HG02678 (cell line): ENCODE results near the gene ARMS2.

Source experiments
- ATAC-seq: cut with Tn5 transposase; IDR thresholded peaks from one replicate; pipeline ENCODE4 v1.9.1; 2021; ENCODE audit warnings: mild to moderate bottlenecking, moderate library complexity; ENCODE audit not compliant: unreplicated experiment

The ARMS2 gene

DNA sequence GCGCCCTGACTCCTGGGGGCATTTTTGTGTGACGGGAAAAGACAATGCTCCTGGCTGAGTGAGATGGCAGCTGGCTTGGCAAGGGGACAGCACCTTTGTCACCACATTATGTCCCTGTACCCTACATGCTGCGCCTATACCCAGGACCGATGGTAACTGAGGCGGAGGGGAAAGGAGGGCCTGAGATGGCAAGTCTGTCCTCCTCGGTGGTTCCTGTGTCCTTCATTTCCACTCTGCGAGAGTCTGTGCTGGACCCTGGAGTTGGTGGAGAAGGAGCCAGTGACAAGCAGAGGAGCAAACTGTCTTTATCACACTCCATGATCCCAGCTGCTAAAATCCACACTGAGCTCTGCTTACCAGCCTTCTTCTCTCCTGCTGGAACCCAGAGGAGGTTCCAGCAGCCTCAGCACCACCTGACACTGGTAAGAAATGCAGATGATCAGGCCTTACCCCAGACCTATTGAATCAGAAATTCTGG is at the start of gene ARMS2:
Gene ARMS2, plus strand, starts transcription at position 51 of the 478 bp plus-strand sequence. Its CDS starts 75 bp downstream, at position 126.
- no peak for ATAC-seq

DNA sequence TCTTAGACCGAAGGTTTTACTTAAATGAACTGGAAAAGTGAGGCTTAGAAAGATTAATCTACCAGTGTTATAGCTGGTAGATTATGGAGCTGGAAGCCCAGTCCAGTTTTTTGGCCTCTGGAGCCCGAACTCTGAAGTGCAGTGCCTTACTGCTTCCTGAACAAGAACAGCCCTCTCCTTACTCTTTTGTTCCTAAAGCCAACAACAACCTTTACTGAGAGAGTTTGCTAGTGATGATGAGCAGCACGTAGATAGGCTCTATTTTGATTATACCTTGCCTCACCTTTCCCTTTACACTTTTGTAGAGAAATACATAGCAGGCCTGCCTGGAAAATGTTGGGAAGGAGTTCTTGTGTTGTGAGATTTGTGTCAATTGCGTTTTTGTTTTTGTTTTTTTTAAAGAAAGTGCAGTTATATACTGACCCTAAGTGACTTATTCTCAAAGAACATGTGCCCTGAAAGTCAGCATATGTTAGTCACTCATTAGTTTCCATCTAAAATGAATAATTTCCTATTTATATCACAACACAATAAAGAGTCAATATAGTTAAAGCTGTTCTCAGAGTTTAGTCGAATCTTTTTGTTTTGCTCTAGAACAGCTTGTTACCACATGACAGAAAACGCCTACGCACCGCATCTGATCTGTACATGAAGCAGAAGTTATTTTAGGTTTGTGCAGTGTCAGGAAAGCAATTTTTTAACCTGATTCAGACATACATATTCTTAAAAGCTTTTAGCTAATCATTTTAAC is 46.9 kb upstream of the ARMS2 start:
- ATAC-seq: no peak

- no peak for ATAC-seq
These were observed 41.1 kb upstream of the ARMS2 start for GRCh38 chr10:122413327-122413726.

GRCh38 chr10:122417667-122418066 is 36.8 kb upstream of the ARMS2 start:
- ATAC-seq: no peak

DNA sequence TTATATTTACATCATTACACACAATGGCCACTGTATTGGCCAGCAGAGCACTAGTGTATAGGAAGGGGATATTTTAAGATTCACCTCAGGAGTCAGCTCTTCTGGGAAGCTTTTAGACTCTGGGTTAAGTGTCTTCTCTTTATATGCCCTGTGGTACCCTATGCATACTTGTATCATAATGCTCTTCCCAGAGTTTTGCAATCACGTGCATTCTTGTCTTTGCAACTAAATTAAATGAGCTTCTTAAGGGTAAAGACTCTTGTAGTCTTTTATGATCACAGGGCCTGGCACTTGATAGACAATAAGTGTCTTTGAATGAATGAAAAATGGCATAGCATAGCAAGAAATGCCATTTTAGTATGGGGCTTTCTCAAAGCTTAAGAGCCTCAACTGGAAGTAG is 35.4 kb upstream of the ARMS2 start:
- ATAC-seq: no peak

DNA sequence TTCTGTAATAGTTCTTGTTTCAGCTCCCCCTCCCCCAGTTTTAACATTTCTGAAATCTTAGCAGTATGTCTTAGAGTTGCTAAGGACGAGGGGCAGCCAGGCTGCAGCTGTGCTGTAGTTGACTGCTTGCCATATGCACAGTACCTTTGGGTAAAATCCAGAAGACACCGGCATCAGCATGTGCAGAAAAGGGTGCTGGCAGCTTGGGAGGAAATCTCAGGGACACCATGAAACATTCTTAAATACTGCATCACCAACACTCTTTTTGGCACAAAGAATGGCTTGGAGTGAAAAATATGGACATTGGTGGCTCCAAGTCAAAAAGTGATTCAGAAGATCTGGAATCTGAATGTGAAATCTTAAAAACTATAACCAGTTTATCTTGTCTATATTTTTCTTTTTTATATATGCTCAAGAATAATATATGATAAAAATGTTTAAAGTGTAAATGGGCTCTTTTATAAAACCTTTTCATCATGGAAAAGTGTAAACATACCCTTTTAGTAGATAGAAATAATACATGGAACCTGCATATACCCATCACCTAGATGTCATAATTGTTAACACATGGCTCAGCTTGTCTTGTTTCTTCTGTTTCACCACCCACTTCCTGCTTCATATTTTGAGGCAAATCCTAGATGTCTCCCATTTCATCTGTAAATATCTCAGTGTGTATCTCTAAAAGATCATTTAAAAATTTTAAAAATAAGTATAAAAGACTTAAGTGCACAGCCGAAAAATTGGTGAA is 34.4 kb upstream of the ARMS2 start:
- ATAC-seq: no peak

- no peak for ATAC-seq
These were observed 33.8 kb upstream of the ARMS2 start for GRCh38 chr10:122420624-122421007.

GRCh38 chr10:122421054-122421625 is 33.3 kb upstream of the ARMS2 start:
- no peak for ATAC-seq

- no peak for ATAC-seq
These were observed 32.7 kb upstream of the ARMS2 start for GRCh38 chr10:122421742-122422141.

DNA sequence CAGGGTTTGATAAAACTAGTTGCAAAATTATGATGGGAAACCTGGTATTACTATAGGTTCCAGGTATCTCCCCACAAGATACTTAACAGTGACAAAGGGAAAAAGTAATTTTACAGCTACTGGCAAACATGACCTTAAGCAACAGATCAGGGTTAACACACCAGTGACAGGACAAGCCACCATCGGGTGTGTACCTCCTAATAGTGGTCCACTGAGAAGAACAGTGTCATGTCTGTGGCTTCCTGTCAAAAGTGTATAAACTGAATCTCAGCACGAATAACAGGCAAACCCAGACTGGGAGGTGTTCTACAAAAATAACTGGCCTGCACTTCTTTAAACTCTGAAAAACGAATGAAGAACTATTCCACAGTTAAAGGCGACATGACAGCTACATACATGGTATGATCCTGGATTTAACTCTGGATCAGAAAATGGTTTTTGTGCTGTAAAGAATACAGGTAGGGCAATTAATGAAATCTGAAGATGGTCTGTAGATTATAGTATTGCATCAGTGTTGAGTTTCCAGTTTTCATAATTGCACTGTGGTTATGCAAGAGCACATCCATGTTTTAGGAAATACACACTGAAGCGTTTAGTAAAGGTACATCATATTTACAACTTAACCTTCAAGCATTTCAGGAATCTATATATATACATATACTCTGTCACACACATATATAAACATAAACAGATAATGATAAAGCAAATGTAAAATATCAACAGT is 32.0 kb upstream of the ARMS2 start:
- no peak for ATAC-seq

GRCh38 chr10:122424059-122424458 is 30.4 kb upstream of the ARMS2 start:
- ATAC-seq: no peak

DNA sequence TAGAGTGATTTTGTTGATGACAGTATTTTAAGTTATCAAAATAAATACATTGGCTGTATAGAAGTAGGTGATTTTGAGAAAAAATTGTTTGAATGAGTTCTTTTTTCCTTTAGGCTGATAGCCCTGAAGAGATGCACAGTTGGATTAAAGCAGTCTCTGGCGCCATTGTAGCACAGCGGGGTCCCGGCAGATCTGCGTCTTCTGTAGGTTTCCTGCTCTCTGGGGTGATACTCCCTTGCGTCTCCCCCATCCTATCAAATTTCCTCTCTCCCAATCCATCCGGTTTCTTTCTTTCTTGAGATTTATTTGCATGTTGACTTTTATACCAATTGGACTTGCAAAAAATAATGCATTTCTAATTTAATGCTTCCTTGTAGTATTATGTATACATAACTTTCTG is 27.6 kb upstream of the ARMS2 start:
- no peak for ATAC-seq

DNA sequence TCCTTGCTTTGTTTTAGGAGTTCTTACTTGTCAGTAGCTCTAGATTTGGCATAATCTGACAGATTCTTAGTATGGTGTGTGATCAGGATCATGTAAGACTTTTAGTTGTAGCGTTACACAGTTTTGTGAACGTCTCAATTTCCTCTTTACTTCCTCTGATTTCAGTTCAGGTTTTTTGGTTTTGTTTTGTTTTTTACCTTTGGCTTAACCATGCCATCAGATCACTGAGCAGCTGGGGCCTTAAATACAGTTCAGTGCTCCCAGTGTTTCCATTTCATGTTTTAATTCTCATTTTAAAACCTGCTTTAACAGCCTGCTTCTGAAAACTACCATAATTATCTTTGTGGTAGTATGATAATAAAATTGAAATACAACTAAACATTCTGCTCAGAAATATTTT is 27.2 kb upstream of the ARMS2 start:
- no peak for ATAC-seq

- no peak for ATAC-seq
These were observed 19.1 kb upstream of the ARMS2 start for GRCh38 chr10:122435212-122435827.

- ATAC-seq: no peak
These were observed 12.5 kb upstream of the ARMS2 start for GRCh38 chr10:122441961-122442360.

GRCh38 chr10:122445469-122445868 is 9.0 kb upstream of the ARMS2 start:
- ATAC-seq: no peak

DNA sequence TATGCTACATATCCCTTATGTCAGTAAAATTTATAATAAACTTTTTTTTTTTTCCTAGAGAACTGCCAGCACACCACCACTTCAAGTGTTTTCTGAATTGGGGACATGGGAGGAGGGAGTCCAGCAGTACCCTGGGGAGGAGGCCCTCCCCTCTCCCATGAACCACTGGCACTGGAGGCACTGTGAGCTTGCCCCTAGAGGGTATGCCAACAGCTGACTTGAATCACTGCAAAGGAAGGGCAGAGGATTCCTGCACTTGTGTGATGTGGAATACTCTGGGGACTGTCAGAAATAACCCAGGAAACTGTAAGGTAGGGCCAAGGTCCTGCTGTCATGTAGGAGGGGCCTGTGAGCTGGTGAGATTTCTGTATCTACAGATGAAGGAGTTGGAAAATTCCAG is 8.5 kb upstream of the ARMS2 start:
- ATAC-seq: no peak

GRCh38 chr10:122446668-122447423 is 7.6 kb upstream of the ARMS2 start:
- no peak for ATAC-seq

DNA sequence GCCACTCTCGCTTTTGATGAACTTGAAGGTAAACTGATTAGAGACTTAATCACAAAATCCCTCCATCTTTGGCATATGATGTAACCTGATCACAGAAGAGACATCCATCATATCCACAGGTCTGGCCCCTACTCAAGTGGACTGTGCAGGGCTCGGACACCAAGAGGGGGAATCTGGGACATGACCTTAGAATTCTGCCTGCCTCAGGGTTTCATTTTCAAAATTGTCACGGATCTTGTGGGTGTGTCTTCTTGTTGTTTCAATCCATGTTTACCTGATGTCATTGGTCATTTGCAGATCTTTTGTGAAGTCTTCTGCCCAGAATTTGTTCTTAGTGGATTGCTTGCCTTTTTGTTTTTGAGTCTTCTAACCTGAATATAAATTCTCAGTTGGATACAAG is 5.9 kb upstream of the ARMS2 start:
- ATAC-seq: no peak

GRCh38 chr10:122449153-122449552 is 5.3 kb upstream of the ARMS2 start:
- no peak for ATAC-seq
